ENCODE results near the gene RBMXL3. TPM values are rescaled to one million over a fixed set of nuclear protein-coding genes. Genes with fewer than 3 reads are reported as not detected.
"Not testable (repeated sequence)": the region's sequence is repeated elsewhere in the genome, so short reads cannot be mapped to it uniquely, and the experiment has no call there.

Gene RBMXL3
- polyA plus RNA-seq, 3 donors, result not detected

- Mint-ChIP-seq H3K36me3 (no peaks in the 10 kb centered on the region), H3K27me3 (ENCODE audit: low read depth in 3 of 3) (peaks cover 0 to 2% (median 1%) of the 10 kb centered on the region in 3 donors), H3K27ac (no peak overlapping the region), H3K4me1 (no peaks in the 10 kb centered on the region), H3K9me3 (peaks cover 0 to 6% (median 0%) of the 10 kb centered on the region in 7 donors), H3K4me3 (no peak overlapping the region)
- no peak overlapping the region for H3K4me2 ChIP-seq (replicated peaks; ENCODE audit: extremely low read depth, low read length, poor library complexity, severe bottlenecking)
- no peak overlapping the region for H3K27ac ChIP-seq (ENCODE audit: low read depth in 1 of 2, low read length in 2 of 2)
- H3K9me3 ChIP-seq (replicated peaks in 1 of 2; ENCODE audit: control insufficient read depth in 1 of 2, insufficient read depth in 1 of 2, low read length in 2 of 2), result no peaks in the 10 kb centered on the region
- no peaks in the 10 kb centered on the region for H4K20me1 ChIP-seq (ENCODE audit: insufficient read depth, low read length)
- no peaks in the 10 kb centered on the region for H3K36me3 ChIP-seq (replicated peaks in 1 of 2; ENCODE audit: control insufficient read depth in 1 of 2, insufficient read depth in 2 of 2, low read length in 2 of 2)
- no peak overlapping the region for H3K9ac ChIP-seq (ENCODE audit: insufficient read depth, low read length, poor library complexity, severe bottlenecking)
- no peak overlapping the region for H2AFZ ChIP-seq (ENCODE audit: insufficient read depth, low read depth, low read length, poor library complexity, severe bottlenecking)
- 80% methylated on average over 1 of the region's 1 CpG for WGBS (ENCODE audit: insufficient coverage)
- H3K4me1 ChIP-seq (ENCODE audit: control insufficient read depth in 1 of 2, insufficient read depth in 2 of 2, low read length in 2 of 2), result no peaks in the 10 kb centered on the region
- no peaks in the 10 kb centered on the region for H3K79me2 ChIP-seq (ENCODE audit: insufficient read depth, low read length)
- H3K4me3 ChIP-seq (replicated peaks in 1 of 3; ENCODE audit: low read depth in 2 of 3, low read length in 3 of 3), result no peak overlapping the region
- DNase-seq, result no peak
- intact Hi-C loops (cut with micrococcal nuclease), result no loop called here
- no peak for TF ChIP-seq CTCF (IDR thresholded peaks at IDR 0.05)
- H3K27me3 ChIP-seq (ENCODE audit: control insufficient read depth in 2 of 2, insufficient read depth in 2 of 2, low read length in 2 of 2), result no peaks in the 10 kb centered on the region
These were observed 24.9 kb downstream of the RBMXL3 start for GRCh38 chrX:115214151-115214550.

GRCh38 chrX:115214605-115215004 lies 25.4 kb downstream of the RBMXL3 start:
- H2AFZ ChIP-seq (ENCODE audit: insufficient read depth, low read depth, low read length, poor library complexity, severe bottlenecking), result no peak overlapping the region

GRCh38 chrX:115217346-115217745 lies 28.1 kb downstream of the RBMXL3 start:
- H3K9me3 Mint-ChIP-seq; intact Hi-C loops (cut with micrococcal nuclease); H3K4me3 Mint-ChIP-seq; H3K4me1 Mint-ChIP-seq; H3K27me3 ChIP-seq (ENCODE audit: control insufficient read depth in 2 of 2, insufficient read depth in 2 of 2, low read length in 2 of 2); H3K9me3 ChIP-seq (replicated peaks in 1 of 2; ENCODE audit: control insufficient read depth in 1 of 2, insufficient read depth in 1 of 2, low read length in 2 of 2); H3K9ac ChIP-seq (ENCODE audit: insufficient read depth, low read length, poor library complexity, severe bottlenecking); H3K4me3 ChIP-seq (replicated peaks in 1 of 3; ENCODE audit: low read depth in 2 of 3, low read length in 3 of 3); H3K27ac Mint-ChIP-seq; H4K20me1 ChIP-seq (ENCODE audit: insufficient read depth, low read length); DNase-seq; H2AFZ ChIP-seq (ENCODE audit: insufficient read depth, low read depth, low read length, poor library complexity, severe bottlenecking); H3K36me3 Mint-ChIP-seq; H3K36me3 ChIP-seq (replicated peaks in 1 of 2; ENCODE audit: control insufficient read depth in 1 of 2, insufficient read depth in 2 of 2, low read length in 2 of 2); H3K4me1 ChIP-seq (ENCODE audit: control insufficient read depth in 1 of 2, insufficient read depth in 2 of 2, low read length in 2 of 2); H3K27me3 Mint-ChIP-seq (ENCODE audit: low read depth in 3 of 3); H3K27ac ChIP-seq (ENCODE audit: low read depth in 1 of 2, low read length in 2 of 2); H3K79me2 ChIP-seq (ENCODE audit: insufficient read depth, low read length); H3K4me2 ChIP-seq (replicated peaks; ENCODE audit: extremely low read depth, low read length, poor library complexity, severe bottlenecking): not testable (repeated sequence)
- WGBS (ENCODE audit: insufficient coverage), result no CpG with 5 or more reads among the region's 4 CpGs

More at GRCh38 chrX:115214605-115215004, 25.4 kb downstream of the RBMXL3 start:
- H3K9me3 Mint-ChIP-seq, result peaks cover 0 to 6% (median 0%) of the 10 kb centered on the region in 7 donors
- H3K79me2 ChIP-seq (ENCODE audit: insufficient read depth, low read length), result no peaks in the 10 kb centered on the region
- H3K27me3 Mint-ChIP-seq (ENCODE audit: low read depth in 3 of 3), result peaks cover 0 to 2% (median 1%) of the 10 kb centered on the region in 3 donors
- H3K4me1 ChIP-seq (ENCODE audit: control insufficient read depth in 1 of 2, insufficient read depth in 2 of 2, low read length in 2 of 2), result no peaks in the 10 kb centered on the region
- H3K4me2 ChIP-seq (replicated peaks; ENCODE audit: extremely low read depth, low read length, poor library complexity, severe bottlenecking), result no peak overlapping the region
- no peaks in the 10 kb centered on the region for H3K36me3 ChIP-seq (replicated peaks in 1 of 2; ENCODE audit: control insufficient read depth in 1 of 2, insufficient read depth in 2 of 2, low read length in 2 of 2)
- H3K4me3 Mint-ChIP-seq, result no peak overlapping the region
- no peaks in the 10 kb centered on the region for H3K4me1 Mint-ChIP-seq
- H3K27ac Mint-ChIP-seq, result no peak overlapping the region
- no peak for TF ChIP-seq CTCF (IDR thresholded peaks at IDR 0.05)
- no peaks in the 10 kb centered on the region for H3K27me3 ChIP-seq (ENCODE audit: control insufficient read depth in 2 of 2, insufficient read depth in 2 of 2, low read length in 2 of 2)
- no peak overlapping the region for H3K9ac ChIP-seq (ENCODE audit: insufficient read depth, low read length, poor library complexity, severe bottlenecking)
- WGBS (ENCODE audit: insufficient coverage), result no CpG with 5 or more reads among the region's 3 CpGs
- H3K36me3 Mint-ChIP-seq, result no peaks in the 10 kb centered on the region
- intact Hi-C loops (cut with micrococcal nuclease), result no loop called here
- H4K20me1 ChIP-seq (ENCODE audit: insufficient read depth, low read length), result no peaks in the 10 kb centered on the region
- no peak for DNase-seq
- no peak overlapping the region for H3K4me3 ChIP-seq (replicated peaks in 1 of 3; ENCODE audit: low read depth in 2 of 3, low read length in 3 of 3)
- no peaks in the 10 kb centered on the region for H3K9me3 ChIP-seq (replicated peaks in 1 of 2; ENCODE audit: control insufficient read depth in 1 of 2, insufficient read depth in 1 of 2, low read length in 2 of 2)
- H3K27ac ChIP-seq (ENCODE audit: low read depth in 1 of 2, low read length in 2 of 2), result no peak overlapping the region
